Activated CD8-positive, alpha-beta memory T cell treated with anti-CD3 and anti-CD28 coated beads, Interleukin-2, amount 50 U/mL, for 1 hour (primary cell): Measurements from ENCODE around the gene NFIC.

Experiments used
- DNase-seq: peaks from one replicate; pipeline ENCODE4 v3.0.0-alpha.2; 2020; ENCODE audit errors: extremely low read depth

NFIC gene

DNA sequence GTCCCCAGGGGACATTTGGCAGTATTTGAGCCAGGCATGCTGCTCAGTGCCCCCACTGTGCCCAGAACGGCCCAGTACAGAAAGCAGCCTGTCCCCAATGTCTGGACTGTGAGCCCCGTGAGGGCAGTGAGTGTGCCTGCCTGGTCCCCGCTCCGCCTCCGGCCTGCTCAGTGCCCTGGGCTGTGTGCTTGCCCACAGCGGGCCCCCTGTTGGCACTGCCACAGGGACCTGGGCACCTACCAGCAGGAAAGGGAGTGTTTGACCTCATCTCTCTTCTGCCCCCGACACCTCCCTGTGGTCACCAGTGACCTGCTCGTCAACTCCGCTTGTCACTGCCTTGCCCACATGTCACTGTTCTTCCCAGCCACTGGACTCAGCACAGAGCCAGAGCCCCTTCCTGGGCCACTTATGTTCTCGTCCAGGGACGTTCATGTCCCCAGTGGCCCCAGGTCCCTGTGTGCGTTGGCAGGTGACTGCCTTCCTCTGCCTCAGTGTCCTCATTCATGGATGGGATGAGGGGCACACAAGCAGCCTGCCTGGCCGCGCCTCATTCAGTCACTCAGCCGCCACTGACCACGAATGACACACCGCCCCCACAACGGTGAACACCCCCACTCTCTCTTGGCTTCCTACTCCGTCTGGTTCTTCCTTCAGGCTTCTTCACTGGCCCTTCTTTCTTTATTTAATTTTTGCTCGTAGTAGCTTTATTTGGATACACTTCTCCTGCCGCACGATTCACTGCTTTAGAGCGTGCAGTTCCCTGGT, 142.6 kb downstream of the NFIC start:
- no peak for DNase-seq

DNA sequence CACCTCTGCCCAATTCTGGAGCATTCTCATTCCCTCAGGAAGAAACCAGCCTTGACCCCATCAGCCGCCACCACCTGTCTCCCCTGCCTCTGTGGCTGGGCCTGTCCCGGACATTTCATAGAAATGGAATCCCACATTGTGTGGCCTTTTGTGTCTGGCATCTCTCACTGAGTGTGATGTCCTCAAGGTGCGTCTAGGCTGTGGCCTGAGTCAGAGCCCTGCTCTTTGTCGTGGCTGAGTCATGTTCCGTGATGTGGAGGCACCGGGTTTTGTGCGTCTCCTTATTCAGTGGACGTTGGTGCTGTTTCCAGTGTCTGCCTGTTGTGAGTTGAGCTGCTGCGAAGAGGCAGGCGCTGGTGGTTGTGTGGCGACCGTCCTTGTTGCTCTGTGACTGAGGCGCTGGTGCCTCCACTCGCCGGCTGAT, 143.2 kb downstream of the NFIC start:
- no peak for DNase-seq

DNA sequence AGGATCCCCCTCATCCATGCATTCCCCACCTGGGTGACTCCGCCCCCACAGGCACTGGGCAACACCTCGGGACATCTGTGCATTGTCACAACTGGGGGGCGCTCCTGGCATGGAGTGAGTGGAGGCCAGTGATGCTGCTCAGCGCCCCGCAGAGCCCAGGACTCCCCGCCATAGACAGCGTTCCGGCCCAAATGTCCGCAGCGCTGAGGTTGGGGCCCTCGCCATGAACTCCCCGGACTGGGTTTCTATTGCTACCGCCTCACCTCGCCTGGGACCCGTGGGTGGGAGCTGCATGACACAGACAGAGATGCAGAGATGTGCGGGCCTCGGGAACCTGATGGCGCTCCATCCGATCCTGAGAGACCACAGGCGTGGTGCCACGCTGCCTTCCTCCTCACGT, 144.3 kb downstream of the NFIC start:
- no peak for DNase-seq

DNA sequence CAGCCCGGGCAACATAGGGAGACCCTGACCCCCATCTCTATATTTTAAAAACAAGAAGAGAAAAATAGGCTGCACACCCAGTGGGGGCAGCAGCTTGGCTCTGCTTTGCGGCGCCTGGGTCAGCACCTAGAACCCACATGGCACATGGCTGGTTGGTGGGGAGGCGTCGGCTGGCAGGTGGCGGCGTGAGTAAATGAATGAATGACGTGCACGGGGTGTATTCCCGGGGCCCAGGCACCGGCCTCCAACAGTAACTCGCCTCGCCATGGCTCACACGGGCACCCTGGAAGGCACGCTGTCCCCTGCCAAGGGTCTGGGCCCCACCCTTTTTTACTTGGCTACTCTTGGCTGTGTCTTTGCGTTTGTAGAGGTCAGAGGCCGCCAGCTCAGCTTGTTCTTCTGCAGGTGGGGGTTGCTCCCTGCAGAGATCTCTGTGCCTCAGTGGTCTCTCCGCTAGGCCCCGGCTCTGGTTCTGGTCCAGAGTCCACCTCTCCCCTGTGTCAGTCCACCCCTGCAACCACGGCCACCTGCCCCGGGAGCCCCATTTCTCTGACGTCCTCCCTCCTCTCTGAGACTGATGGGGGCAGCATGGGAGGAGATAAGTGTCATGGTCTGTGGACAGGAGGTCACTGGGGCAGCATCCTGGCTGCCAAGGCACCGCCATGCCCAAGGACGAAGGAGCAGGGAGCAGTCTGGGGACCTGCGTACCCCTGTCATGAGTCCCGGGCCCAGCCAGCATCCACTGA, 145.3 kb downstream of the NFIC start:
- DNase-seq, result no peak

DNA sequence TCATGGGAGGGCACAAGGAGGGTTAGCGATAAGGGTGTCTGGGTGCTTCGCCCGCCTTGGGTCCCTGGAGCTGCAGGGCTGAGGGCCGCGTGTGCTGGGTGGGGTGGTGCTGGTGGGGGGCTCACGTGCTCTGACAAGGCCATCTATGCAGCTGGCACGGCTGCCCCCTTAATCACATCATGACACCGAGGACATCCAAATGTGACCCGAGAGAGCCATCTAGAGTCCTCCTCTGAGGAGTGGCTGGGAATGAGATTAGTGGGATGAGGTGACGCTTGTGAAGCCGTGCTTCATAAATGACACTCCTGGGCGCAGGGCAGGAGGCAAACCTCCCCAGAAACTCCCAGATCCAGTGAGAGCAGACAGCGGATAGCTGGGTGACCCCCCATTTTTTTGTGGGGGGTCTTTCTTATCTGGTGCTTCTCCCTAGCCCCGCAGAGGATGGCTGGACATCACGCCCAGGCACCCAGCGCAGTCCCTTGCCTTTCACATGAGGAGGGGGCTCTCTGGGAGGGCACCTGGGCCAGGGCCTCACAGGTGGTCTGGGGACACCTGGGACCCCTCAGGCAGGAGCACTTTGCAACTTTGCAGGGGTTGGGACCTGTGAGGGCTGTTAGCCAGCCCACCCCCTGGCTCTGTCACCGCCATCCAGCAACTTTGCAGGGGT, 146.3 kb downstream of the NFIC start:
- no peak for DNase-seq

DNA sequence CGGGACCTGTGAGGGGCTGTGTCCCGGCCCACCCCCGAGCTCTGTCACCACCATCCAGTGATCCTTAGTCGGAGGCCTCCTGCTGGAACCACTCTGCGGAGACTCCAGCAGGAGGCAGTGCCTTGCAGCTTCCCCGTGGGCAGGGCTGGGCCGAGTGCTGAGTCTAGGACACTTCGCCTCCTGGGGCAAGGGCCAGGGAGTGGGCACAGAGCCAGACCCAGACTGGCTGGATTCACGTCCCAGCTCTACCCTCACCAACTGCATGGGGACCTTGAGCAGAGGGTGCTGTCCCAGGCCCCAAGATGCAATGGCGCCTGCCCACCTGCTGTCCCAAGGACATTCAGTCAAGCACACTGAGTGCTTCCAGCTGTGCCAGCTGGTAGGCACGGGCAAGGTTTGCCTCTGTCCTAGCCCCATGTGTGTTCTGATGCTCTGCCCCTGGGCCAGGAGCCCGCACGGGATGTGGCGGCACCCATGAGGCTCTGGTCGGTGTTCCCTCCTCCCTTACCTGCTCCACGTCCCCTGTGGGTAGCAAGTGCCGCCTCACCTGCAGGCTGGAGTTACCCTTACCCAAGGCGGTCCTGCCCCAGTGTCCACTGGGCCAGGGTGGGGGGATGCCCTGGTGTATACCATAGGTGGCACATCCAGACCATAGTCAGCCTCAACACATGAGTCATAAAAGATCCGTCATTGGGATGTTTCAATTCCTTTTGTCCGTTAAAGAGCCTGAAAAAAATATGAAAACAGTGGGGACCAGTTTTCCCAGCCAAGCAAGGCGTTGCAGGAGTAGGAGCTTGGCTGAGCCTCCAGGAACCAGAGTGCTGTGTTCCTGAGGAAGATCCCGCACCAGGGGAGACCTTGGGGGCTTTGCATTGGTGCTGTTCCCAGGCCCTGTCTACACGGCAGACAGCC, 147.1 kb downstream of the NFIC start:
- DNase-seq, result no peak

DNA sequence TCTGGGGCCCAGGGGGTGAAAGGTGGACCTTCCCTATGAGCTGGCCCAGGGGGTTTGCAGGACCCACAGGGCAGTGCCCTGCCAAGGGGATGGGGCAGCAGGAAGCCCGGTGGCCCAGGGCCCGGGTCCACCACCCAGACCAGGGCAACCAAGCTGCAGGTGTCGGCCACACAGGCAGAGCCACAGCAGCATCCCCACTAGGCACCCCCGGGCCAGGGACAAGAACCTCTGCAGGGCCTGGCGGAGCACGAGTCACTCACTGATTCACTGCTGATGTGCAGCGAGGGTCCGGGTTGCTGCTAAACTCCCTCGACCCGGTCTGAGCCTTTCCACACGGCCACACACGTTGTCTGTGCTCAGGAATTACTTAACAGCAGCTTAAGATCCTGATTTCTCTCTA, 148.5 kb downstream of the NFIC start:
- DNase-seq, result no peak

DNA sequence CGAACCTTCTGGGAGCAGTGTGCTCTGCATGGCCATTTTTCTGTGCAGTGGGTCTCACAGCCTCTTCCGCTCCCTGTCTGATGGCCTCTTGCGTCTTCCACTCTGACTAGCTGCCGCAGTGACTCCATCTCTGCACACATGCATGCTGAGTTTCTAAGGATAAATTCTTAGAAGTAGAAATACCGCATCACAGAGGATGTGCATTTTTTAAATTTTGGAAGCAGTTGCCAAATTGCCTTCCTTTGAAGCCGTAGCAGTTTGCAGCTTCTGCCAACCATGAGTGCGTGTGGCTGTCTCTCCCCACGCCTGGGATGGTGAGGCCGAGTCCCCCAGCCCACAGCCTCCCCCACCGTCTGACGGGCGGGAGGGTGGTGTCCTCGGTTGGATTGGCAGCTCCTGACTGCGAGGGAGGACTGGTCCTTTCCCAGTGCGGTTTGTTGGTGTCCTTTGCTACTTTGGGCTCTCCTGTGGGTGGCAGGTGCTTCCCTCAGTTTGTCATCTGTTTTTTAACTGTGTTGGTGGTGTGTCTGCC, 149.6 kb downstream of the NFIC start:
- DNase-seq, result no peak

DNA sequence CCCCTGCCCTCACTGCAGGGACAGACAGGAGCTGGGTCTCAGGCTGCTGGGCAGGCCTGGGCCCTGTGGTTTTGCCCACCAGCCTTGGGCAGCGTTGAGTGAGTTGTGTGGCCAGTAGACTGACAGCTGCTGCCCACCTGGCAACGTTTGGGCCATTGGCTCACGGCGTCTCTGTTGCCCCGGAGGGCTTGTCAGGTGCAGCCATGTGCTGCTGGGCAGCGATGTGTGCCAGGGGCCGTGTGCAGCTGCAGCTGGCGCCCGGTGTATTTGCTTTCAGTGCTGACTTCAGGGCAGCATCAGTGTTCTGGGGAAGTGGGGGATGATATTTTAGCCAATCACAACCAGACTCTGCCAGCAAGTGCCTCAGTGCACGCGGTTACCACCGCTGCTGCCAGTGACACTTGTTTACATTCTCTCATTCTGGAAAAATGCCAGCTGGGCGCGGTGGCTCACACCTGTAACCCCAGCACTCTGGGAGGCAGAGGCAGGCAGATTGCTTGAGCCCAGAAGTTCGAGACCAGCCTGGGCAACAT, 150.4 kb downstream of the NFIC start:
- DNase-seq, result no peak

DNA sequence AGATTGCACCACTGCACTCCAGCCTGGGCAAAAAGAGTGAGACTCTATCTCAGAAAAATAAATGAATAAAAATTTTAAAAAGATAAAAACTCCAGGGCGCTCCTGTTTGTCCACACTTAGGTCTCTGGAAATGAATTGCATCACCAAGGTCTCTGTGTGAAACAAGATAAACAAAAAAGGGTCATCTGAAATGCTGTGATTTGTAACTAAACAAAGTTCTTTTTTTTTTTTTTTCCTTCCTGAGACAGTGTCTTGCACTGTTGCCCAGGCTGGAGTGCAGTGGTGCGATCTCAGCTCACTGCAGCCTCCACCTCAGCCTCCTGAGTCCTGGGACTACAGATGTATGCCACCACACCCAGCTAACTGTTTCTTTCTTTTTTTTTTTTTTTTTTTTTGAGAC, 151.3 kb downstream of the NFIC start:
- DNase-seq, result no peak

DNA sequence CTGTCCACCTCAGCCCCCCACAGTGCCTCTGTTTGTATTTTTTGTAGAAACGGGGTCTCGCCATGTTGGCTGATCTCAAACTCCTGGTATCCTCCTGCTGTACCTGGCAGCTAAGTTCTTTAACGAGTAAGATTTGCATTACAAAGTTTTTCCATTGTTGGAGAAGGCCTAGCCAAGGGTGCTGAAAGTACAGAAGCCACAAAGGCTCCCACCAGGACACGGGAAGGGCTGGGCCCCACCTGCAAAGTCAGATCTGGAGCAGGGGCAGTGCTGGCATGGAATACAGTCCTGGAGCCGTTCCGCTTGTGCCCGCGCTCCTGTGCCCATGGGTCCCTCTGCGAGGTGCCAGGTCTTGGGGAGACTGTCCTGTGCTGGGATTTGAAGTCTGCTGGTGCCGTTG, 151.9 kb downstream of the NFIC start:
- no peak for DNase-seq

DNA sequence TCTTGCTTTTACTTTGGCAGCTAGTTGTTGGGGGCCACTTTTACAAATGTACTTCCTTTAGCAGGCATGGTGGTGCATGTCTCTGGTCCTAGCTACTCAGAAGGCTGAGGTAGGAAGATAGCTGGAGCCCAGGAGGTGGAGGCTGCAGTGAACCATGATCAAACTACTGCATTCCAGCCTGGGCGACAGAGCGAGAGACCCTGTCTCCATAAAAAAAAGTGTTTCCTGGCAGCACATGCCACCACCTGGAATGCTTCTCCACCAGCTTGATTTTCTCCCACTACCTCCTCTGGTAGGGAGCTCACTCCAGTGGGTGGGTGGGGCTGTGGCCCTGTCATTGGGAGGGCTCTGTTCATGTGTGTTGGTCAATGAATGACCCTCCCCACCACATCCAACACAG, 152.3 kb downstream of the NFIC start:
- no peak for DNase-seq
